ENCODE data around the gene PAPOLB. TPM values are rescaled to one million over a fixed set of nuclear protein-coding genes. Genes with fewer than 3 reads are reported as not detected.

PAPOLB gene
- total RNA-seq, 2 experiments from 2014 or later = not detected

DNA sequence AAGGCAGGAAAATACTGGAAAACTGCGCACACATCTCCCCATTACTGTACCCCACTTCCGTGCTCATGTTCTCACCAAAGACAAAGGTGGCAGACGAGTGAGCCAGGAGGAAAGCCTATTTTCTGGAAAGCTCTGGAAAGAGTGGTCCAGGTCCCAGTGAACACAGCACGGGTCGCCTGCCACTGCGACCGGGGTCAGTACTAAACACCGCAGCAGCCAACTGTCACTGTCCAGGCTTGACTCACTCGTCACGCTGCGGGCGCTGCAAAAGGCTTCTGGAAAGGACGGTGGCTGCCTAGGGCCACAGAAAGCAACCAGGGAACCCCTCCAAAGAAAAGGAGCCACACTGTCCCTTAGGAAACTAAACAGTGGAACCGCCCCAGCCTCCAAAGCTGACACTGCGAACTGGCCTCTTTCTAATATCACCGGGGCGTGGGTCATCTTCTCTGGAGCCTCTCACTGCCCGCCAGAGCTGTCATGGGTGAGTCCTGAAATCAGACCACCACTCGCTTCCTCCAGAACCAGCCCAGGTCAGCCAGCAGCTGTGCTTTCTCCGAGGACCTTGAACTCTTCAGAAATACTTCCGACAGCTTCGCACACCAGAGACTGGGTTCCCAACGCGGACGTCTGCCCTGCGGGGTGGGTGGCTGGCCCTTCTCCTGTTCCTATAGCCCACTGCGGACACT is 17.7 kb upstream of the PAPOLB start:
- ChIA-PET CTCF (no interaction called here), POLR2A (no interaction called here)
- H3K27ac ChIP-seq (ENCODE audit: low read depth in 1 of 2, low read length in 2 of 2) = no peak overlapping the region
- H3K4me3 Mint-ChIP-seq = no peak overlapping the region
- no peaks in the 10 kb centered on the region for H3K36me3 Mint-ChIP-seq (ENCODE audit: low read depth)
- H3K9me3 Mint-ChIP-seq = no peaks in the 10 kb centered on the region
- H3K4me1 ChIP-seq (ENCODE audit: insufficient read depth, low read length) = peaks cover 15% of the 10 kb centered on the region
- intact Hi-C loops (cut with DNase I, micrococcal nuclease) = loop anchor here in 1 of 2 experiments (10.0 kb wide), 1 partner anchor 265 kb away; no protein-coding TSS in a partner anchor
- no peak for ATAC-seq (ENCODE audit: poor library complexity)
- H3K4me1 Mint-ChIP-seq (ENCODE audit: low read depth) = peaks cover 12% of the 10 kb centered on the region
- no peak for DNase-seq
- peaks cover 56% of the 10 kb centered on the region for H3K27me3 Mint-ChIP-seq
- H3K27ac Mint-ChIP-seq = no peak overlapping the region
- H3K9me3 ChIP-seq (ENCODE audit: control insufficient read depth in 1 of 2, insufficient read depth in 1 of 2, low read length in 2 of 2) = peaks cover 0 to 8% of the 10 kb centered on the region in 2 experiments
- TF ChIP-seq CTCF (IDR thresholded peaks at IDR 0.05) = no peak
- peaks cover 18 to 28% of the 10 kb centered on the region in 2 experiments for H3K27me3 ChIP-seq (ENCODE audit: control insufficient read depth in 1 of 2, insufficient read depth in 2 of 2, low read length in 2 of 2)
- H3K4me3 ChIP-seq (ENCODE audit: low read length) = no peak overlapping the region
- no peaks in the 10 kb centered on the region for H3K36me3 ChIP-seq (ENCODE audit: insufficient read depth, low read length)

- Mint-ChIP-seq H3K27me3 (peaks cover 47% of the 10 kb centered on the region), H3K4me1 (ENCODE audit: low read depth) (peaks cover 12% of the 10 kb centered on the region), H3K27ac (no peak overlapping the region), H3K36me3 (ENCODE audit: low read depth) (no peaks in the 10 kb centered on the region), H3K4me3 (no peak overlapping the region), H3K9me3 (no peaks in the 10 kb centered on the region)
- intact Hi-C loops (cut with DNase I, micrococcal nuclease) = no loop called here
- DNase-seq (no peak), ATAC-seq (ENCODE audit: poor library complexity) (no peak)
- ChIA-PET POLR2A (no interaction called here), CTCF (no interaction called here)
- Histone ChIP-seq H3K4me3 (ENCODE audit: low read length) (no peak overlapping the region), H3K4me1 (ENCODE audit: insufficient read depth, low read length) (peaks cover 13% of the 10 kb centered on the region), H3K9me3 (ENCODE audit: control insufficient read depth in 1 of 2, insufficient read depth in 1 of 2, low read length in 2 of 2) (peaks cover 0 to 5% of the 10 kb centered on the region in 2 experiments), H3K36me3 (ENCODE audit: insufficient read depth, low read length) (no peaks in the 10 kb centered on the region), H3K27me3 (ENCODE audit: control insufficient read depth in 1 of 2, insufficient read depth in 2 of 2, low read length in 2 of 2) (peaks cover 21% of the 10 kb centered on the region in 2 experiments), H3K27ac (ENCODE audit: low read depth in 1 of 2, low read length in 2 of 2) (no peak overlapping the region)
- no peak for TF ChIP-seq CTCF (IDR thresholded peaks at IDR 0.05)
Measured at GRCh38 chr7:4878336-4879335, 16.8 kb upstream of the PAPOLB start.

GRCh38 chr7:4876586-4876985 is 14.8 kb upstream of the PAPOLB start:
- H3K36me3 Mint-ChIP-seq (ENCODE audit: low read depth) = no peaks in the 10 kb centered on the region
- no peaks in the 10 kb centered on the region for H3K36me3 ChIP-seq (ENCODE audit: insufficient read depth, low read length)
- peaks cover 15% of the 10 kb centered on the region in 2 experiments for H3K27me3 ChIP-seq (ENCODE audit: control insufficient read depth in 1 of 2, insufficient read depth in 2 of 2, low read length in 2 of 2)
- H3K4me3 Mint-ChIP-seq = no peak overlapping the region
- ChIA-PET CTCF (no interaction called here), POLR2A (no interaction called here)
- no peak for ATAC-seq (ENCODE audit: poor library complexity)
- H3K4me1 Mint-ChIP-seq (ENCODE audit: low read depth) = no peaks in the 10 kb centered on the region
- H3K27me3 Mint-ChIP-seq = peaks cover 46% of the 10 kb centered on the region
- no peak overlapping the region for H3K27ac ChIP-seq (ENCODE audit: low read depth in 1 of 2, low read length in 2 of 2)
- TF ChIP-seq CTCF (IDR thresholded peaks at IDR 0.05) = no peak
- no peak overlapping the region for H3K4me3 ChIP-seq (ENCODE audit: low read length)
- no peak overlapping the region for H3K27ac Mint-ChIP-seq
- H3K9me3 ChIP-seq (ENCODE audit: control insufficient read depth in 1 of 2, insufficient read depth in 1 of 2, low read length in 2 of 2) = peaks cover 0 to 9% of the 10 kb centered on the region in 2 experiments
- H3K4me1 ChIP-seq (ENCODE audit: insufficient read depth, low read length) = no peaks in the 10 kb centered on the region
- intact Hi-C loops (cut with DNase I, micrococcal nuclease) = no loop called here
- DNase-seq = no peak
- H3K9me3 Mint-ChIP-seq = no peaks in the 10 kb centered on the region

All from CD4-positive, alpha-beta T cell (primary cell).